Middle frontal gyrus (tissue), 1 donor: ENCODE data around the gene RPS14.

Source experiments
- DNase-seq: peaks from one replicate; pipeline ENCODE4 v3.0.0-alpha.2; 2015; ENCODE audit warnings: low spot score; ENCODE audit errors: extremely low spot score

The RPS14 gene

DNA sequence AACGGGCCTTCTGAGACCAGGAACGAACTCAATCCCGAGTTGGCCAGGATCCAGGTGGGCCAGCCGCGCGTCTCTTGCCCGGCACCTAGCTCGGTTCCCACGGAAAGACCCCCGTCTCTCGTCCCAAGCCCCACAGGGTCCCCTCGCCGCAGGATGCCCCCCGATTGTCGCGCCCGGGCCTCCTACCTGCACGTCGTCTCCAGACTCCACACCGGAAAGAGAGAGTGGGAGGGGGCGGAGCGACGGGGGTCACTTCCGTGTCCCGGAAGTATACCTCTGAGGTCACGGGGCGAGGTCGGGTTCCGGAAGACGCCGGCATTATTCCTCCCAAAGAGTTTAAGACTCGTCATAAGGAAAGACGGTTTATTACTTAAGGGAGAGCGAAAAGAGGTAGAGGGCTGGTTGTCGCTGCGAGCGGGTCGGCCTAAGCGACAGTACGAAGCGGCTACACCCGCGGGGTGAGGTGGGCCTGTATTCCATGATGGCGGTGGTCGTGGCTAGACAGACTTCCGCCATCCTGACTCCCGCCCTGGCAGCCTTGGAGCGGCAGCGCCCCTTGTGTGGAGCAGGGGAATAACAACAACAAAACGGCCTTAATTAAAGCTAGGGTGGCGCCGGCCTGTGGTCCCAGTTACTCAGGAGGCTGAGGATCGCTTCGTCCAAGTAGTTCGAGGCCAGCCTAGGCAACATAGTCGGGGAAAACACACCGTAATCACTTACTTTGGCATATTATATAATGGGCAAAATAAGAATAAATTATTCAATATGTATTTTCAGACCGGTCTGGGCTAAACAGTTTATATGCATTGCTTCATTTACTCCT is at the start of gene RPS14:
TSS of gene RPS14 (minus strand) at position 223 of the 823 bp plus-strand sequence. CDS start 2,006 bp downstream, outside the sequence.
- peak; percentile 69 for DNase-seq

DNA sequence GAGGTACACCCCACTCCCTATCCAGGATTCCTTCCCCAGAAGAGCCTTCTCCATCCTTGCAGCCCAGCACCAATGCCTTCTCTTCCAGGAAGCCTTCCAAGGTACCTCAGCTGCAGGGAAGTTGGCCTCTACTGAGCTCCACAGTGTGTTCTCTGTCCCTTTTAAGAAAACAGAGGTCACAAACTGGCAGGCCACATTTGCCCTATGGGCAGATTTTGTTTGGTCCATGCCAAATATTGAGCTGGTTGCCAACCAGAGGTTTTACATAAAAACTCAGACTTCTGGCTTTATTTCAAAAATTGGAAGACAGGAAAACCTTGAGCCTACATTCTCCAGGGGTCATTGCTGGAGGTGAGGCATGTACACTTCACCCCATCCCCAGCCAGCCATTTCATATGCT is 49.4 kb upstream of the RPS14 start:
- DNase-seq = no peak

- DNase-seq = no peak
Measured at GRCh38 chr5:150498501-150498900, 49.0 kb upstream of the RPS14 start.

DNA sequence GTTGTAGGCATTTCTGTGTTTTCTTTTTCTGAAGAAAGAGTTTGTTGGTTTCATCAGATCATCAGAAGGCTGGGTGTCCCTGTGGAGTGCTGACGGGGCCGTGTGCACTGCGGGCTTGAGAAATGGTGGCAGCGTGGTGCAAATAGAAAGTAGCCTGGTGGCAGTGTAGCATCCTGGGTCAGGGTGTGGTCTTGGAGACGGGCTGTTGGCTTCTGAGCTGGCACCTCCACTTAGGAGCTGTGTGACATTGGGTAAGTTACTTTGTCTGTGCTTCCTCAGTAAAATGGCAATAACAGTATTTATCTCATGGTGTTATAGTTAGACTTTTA is 48.4 kb upstream of the RPS14 start:
- DNase-seq = no peak

DNA sequence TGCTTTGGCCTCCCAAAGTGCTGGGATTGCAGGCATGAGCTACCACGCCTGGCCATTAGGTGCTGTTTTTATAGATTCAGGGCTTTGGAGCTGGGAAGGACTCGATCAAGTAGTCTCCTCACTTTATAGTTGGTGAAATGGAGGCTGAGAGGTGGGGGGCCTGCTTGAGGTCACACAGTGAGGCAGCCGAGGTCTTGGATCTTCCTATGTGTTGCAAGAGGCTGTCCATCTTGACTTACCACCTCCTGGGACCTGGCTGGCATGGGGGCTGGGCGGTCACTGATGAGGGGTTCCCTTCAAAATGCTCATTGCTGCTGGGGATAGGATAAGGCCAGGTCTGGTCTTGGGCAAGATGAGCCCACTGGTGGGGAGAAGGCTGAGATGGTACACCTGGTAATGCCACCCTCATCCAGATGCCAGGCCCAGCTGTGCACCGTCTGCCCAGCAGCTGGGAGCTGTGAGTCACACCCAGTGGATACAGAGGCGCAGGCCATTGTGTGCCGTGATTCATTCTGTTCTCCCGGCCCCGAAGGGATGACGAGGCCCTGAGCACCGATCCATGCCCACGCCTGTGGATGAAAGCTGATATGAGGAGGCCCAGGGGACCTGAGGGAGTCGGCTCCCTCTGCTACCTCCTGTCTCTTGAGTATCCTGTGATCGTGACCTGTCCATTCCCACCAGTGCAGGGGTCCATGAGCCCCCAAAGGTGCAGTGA is 47.9 kb upstream of the RPS14 start:
- no peak for DNase-seq

- no peak for DNase-seq
Measured at GRCh38 chr5:150496534-150496933, 47.0 kb upstream of the RPS14 start.

GRCh38 chr5:150496098-150496497 is 46.6 kb upstream of the RPS14 start:
- no peak for DNase-seq

- DNase-seq = no peak
Measured at GRCh38 chr5:150492621-150493020, 43.1 kb upstream of the RPS14 start.

DNA sequence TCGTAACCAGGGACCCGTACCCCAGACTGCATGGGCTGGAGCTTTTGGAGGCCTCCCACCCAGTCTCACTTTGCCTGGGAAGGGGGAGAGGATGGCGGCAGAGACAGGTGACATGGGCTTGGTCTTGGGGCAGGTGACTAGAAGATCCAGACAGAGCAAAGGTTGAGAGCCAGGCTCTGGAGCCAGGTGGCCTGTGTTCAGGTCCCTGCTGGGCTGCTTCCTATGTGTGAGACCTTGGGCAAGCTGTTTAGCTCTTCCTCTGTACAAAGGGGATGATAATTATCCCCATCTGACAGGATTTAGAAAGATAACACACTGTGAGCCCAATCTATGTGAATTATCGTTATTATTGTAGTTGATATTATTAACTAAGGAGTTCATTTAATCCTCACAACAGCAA is 42.3 kb upstream of the RPS14 start:
- DNase-seq = no peak

- DNase-seq = no peak
Measured at GRCh38 chr5:150490754-150491153, 41.2 kb upstream of the RPS14 start.

DNA sequence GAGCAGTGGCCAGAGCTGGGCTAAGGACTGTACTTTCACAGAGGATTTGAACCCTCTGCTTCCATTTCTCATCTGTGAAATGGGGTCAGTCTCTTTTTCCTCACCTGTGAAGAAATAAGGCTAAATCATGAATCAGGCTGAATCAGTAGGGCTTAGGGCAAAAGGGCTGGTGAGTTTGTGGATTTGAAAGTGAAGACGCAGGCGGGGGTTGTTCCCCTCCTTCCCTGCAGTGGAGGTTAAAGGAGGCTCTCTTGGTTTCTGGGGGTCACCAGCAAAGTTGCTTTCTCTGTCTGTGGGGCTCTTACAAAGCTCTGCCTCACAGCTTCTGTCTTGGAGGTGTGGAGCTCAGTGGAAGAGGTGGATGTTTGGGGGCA is 40.7 kb upstream of the RPS14 start:
- DNase-seq = no peak

DNA sequence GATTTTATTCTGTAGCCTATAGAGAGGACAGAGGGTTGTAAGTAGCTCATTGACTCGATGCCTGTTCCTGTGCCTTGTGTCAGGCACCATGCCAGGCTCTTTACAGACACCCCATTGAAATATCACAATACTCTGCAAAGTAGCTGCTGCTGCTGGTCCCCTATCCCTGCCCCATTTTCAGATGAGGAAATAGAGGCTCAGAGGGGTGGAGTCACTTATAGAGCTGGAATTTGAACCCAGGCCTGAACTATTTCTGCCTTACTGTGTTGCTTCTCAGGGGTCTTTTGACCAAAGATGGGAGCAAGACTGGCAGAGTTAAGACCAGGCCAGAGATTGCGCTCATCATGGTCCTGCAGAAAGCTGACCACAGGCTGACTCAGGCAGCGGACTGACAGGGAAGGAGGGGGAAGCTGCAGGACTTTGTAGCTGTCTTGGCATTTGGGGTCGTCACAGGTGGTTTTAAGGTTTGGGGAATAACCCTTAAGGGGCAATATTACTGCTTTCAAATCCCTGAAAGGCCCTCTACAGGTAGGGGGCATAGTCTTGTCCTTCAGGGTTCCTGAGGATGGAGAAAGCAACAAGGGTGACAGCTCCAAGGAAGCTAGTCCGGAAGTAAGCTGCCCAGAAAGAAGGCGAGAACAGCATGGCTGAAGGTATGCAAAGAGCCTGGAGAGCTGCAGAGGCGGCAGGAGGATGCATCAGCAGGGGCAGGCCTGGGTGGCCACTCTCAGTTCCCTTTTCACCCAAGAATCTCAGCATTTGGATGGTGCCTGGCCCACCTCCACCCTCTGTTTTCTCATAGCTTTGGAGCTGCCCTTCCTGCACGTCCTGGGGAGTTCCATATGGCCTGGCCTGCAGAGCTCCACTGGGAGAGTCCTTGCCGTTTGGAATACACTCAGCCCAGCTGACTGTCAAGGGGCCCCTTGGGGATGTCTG is 40.1 kb upstream of the RPS14 start:
- no peak for DNase-seq

DNA sequence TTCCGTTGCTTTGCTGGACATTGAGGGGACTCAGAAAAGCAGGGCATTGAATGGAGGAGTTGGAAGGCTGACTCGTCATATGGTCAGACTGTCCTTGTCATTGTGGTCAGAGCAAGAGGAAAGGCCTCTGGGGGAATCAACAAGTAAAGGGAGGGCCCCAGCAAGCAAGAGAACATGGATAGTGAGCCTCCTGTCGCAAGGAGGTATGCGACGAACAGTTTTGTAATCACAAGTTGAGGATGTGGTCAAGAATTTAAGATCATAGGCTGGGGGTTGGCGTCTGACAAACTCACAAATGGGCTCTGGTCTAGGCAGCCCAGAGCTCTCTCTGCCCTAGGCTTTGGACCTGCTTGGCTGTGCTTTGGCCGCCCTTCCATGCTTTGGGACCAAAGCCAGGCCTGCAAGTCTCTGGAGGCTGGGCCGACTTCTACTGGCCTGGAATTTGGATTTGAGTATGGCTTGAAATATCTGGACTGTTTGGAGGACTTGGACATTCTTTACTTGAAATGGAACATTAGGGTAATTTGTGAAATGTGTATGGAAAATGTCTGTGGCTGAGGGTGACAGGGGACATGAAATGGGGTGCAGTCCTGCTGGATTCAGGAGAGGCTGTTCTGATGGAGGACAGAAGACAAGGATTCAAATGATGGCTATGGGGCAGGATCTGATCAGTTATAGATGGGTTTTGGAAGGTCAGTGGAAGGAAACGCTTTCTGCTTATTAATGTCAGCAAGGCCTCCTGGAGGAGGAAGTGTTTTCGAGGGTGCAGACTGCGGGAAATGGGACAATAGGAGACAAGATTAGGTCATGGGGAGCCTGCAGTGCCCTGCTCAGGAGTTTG is 39.2 kb upstream of the RPS14 start:
- DNase-seq = no peak

DNA sequence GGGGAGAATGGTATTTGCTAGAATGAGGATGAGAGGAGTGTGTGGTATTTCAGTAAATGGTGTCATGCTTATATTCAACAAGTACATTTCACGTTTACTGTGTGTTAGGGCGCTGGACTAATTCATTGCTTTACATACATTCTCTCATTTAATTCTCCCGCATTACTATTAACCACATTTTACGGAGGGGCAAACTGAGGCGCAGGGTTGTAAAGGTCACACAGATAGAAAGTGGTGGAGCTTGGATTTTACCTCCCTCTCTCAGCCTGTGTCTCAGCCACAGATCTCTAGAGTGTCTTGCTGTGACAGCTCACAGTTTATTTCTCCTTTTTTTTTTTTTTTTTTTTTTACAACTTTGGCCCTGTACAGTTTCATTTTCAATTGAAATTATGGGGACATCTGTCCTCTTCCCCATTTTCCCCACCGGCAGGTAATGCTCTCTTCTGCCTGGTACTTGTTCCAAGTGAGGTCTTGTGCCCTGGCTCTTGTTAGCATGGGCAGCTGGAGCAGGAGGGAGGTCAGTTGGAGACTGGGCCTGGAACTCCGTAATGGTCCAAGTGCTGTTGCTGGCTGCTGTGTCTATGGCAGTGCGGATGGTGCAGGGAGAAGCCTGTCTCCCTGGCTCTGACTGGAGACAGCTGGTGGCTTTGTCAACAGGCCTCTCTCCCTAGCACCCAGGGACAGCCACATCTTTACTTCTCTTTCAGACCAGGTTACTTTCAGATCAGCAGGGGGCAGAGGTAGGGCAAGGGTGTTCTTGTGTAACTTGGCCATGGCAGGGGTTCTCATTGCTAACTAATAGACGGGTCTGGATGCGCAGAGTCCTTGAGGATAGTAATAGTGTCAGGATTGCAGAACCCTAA is 37.9 kb upstream of the RPS14 start:
- DNase-seq = no peak

- no peak for DNase-seq
Measured at GRCh38 chr5:150486402-150487198, 37.1 kb upstream of the RPS14 start.

- no peak for DNase-seq
Measured at GRCh38 chr5:150485693-150486401, 36.3 kb upstream of the RPS14 start.

- no peak for DNase-seq
Measured at GRCh38 chr5:150484964-150485692, 35.6 kb upstream of the RPS14 start.

DNA sequence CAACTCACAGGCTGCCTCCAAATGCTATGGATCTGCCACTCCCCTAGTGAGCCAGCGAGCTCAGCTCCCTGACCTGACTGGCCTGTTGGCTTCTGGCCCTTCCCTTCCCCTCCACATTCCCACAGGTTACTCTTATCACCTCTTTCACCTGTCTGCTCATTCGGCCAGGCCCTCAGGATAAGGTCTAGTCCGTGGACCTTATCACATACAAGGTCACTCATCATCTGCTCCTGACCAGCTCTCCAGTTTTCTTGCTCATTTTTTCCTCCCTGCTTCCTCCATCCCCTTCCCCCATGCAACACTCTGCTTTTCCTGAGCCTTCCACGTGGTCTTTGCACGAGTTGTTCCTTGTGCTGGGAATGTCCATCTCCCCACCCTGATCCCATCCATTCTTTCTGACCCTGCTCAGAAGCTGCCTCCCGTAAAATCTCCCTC is 32.5 kb upstream of the RPS14 start:
- no peak for DNase-seq
